Mucosa of rectum (tissue), 2 donors: Measurements from ENCODE around the gene MCMBP.

Experiments
- H3K27ac ChIP-seq, 2 donors: one replicate each; pipeline ENCODE4 v1.7.0; 2013; ENCODE audit warnings: inconsistent platforms in 2 of 2, low read depth in 2 of 2, low read length in 2 of 2
- H3K27me3 ChIP-seq, 2 donors: one replicate each; pipeline ENCODE4 v1.7.0; 2013; ENCODE audit warnings: low read length in 2 of 2; ENCODE audit not compliant: control insufficient read depth in 2 of 2, insufficient read depth in 2 of 2
- H3K36me3 ChIP-seq, 2 donors: one replicate each; pipeline ENCODE4 v1.7.0; 2013; ENCODE audit warnings: low read length in 2 of 2; ENCODE audit not compliant: control insufficient read depth in 2 of 2, insufficient read depth in 2 of 2
- H3K4me1 ChIP-seq, 2 donors: one replicate each; pipeline ENCODE4 v1.7.0; 2013; ENCODE audit warnings: low read length in 2 of 2, mild to moderate bottlenecking in 1 of 2; ENCODE audit not compliant: control insufficient read depth in 2 of 2, insufficient read depth in 2 of 2
- H3K4me3 ChIP-seq, 2 donors: one replicate each; pipeline ENCODE4 v1.7.0; 2013; ENCODE audit warnings: low read length in 2 of 2
- H3K9ac ChIP-seq, 2 donors: one replicate each; pipeline ENCODE4 v1.7.0; 2013; ENCODE audit warnings: low read length in 2 of 2, low read depth in 1 of 2, mild to moderate bottlenecking in 1 of 2
- H3K9me3 ChIP-seq, 2 donors: one replicate each; pipeline ENCODE4 v1.7.0; 2013; ENCODE audit warnings: low read length in 2 of 2; ENCODE audit not compliant: control insufficient read depth in 2 of 2
- donor health status: healthy.
- donor health status: Normal muscosa, but diverticular disease.

Gene MCMBP

DNA sequence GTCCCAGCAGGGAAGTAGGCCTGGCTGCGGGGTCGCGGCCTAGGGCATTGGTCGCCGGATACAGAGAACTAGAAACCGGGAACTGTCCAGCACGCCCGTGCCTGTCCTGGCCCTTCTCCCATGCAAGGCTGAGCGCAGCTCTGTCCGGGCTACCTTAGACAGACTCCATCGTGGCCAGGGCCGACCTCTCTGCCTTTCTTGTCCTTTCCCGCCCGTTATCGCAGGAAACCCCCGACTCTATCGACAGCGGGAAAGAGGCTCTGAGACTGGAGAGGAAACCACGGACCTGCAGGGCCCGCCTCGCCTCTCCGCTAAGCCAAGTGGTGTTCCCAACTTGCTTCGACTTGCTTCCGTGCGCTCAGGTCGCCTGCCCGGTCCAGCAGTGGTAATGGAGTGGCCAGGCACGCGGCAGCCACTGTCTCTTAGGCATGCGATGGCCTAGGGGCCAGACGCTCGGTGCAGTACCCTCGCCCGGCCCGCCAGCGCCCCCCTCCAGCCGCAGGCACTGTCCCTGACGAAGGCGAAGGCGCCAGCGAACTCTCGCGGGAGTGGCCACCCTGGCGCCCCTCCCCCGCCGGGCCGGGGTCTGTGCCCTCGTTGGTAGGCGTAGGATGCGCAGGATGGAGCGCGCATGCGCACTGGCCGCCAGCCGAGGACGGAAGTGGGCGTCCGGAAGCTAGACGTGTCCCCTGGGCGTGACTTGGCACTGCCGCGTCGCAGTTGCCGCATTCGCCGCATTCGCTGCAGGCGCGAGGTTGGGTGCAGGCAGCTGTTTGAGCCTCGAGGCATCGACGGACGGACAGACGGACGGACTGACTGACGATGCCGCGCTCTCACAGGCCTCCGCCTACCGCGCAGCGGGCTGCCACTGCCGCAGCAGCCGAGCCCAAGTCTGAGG, 54.4 kb downstream of the MCMBP start:
- Histone ChIP-seq H3K9me3 (no peaks in the 10 kb centered on the region), H3K36me3 (peaks cover 3 to 5% of the 10 kb centered on the region in 2 donors), H3K4me3 (no peak overlapping the region), H3K27me3 (no peaks in the 10 kb centered on the region), H3K27ac (no peak overlapping the region), H3K4me1 (no peaks in the 10 kb centered on the region), H3K9ac (no peak overlapping the region)

GRCh38 chr10:119815671-119816070, 57.0 kb downstream of the MCMBP start:
- Histone ChIP-seq H3K27me3 (no peaks in the 10 kb centered on the region), H3K27ac (no peak overlapping the region)

DNA sequence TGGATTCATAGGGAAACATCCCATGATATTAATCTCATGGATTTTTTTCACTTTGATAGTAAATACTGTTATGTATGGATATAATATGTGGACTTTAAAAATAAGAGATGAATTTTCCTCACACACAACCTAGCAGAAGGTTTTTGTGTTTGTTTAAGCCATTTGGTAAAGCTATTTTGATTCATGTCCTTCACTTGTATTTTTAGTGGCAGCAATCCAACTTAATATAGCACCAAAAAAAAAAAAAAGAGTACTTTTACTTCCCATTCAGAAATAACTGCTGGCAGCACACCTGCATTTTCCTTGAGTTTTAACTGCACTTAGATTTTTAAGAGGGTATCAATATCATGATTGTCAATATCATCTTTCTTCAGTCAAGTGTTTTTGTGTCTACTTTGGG, 60.0 kb downstream of the MCMBP start:
- Histone ChIP-seq H3K4me1 (no peaks in the 10 kb centered on the region), H3K4me3 (no peak overlapping the region), H3K9me3 (no peaks in the 10 kb centered on the region), H3K9ac (no peak overlapping the region), H3K27ac (no peak overlapping the region), H3K27me3 (no peaks in the 10 kb centered on the region), H3K36me3 (peaks cover 0 to 10% of the 10 kb centered on the region in 2 donors)

More at GRCh38 chr10:119815671-119816070, 57.0 kb downstream of the MCMBP start:
- H3K36me3 ChIP-seq = peaks cover 2 to 3% of the 10 kb centered on the region in 2 donors
- no peaks in the 10 kb centered on the region for H3K4me1 ChIP-seq
- no peaks in the 10 kb centered on the region for H3K9me3 ChIP-seq
- H3K4me3 ChIP-seq = no peak overlapping the region
- no peak overlapping the region for H3K9ac ChIP-seq

- no peaks in the 10 kb centered on the region for H3K9me3 ChIP-seq
- H3K36me3 ChIP-seq = peaks cover 0 to 10% of the 10 kb centered on the region in 2 donors
- H3K9ac ChIP-seq = no peak overlapping the region
- no peak overlapping the region for H3K4me3 ChIP-seq
- H3K27me3 ChIP-seq = no peaks in the 10 kb centered on the region
- H3K27ac ChIP-seq = no peak overlapping the region
- no peaks in the 10 kb centered on the region for H3K4me1 ChIP-seq
Measured at GRCh38 chr10:119811122-119811521, 61.5 kb downstream of the MCMBP start.

DNA sequence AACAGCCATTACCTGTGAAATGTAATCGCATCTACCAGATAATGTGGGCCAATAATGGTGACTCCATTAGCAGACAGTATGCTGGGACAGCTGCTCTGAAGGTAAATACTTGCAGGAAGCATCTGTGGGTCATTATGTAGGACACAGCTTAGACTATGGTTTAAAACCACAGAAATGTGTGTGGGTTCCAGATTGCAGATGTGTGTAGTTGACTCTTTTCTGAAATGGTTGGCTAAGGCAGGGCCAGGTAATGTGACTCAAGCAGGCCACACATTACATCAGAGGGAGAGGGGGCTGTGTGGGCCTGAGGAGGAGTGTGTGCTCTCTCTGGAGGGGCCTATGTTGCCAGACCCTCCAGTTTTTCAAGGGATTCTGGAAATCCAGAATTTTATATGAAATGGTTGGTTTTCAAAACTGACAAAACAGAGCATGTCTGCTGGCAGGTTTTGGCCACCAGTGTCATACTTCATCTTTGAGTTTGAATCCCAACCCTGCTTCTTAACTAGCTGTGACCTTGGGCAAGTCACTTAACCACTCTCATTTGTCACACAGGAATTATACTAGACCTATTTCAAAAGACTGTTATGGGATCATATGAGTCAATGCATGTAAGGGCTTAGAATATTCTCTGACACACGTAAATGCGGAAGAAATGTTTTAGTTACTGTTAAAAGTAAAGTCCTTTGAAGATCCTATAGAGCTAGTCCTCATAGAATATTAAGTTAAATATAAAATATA, 64.5 kb downstream of the MCMBP start:
- Histone ChIP-seq H3K27ac (no peak overlapping the region), H3K9ac (no peak overlapping the region), H3K36me3 (peaks cover 0 to 10% of the 10 kb centered on the region in 2 donors), H3K4me3 (no peak overlapping the region), H3K4me1 (no peaks in the 10 kb centered on the region), H3K9me3 (no peaks in the 10 kb centered on the region), H3K27me3 (no peaks in the 10 kb centered on the region)

DNA sequence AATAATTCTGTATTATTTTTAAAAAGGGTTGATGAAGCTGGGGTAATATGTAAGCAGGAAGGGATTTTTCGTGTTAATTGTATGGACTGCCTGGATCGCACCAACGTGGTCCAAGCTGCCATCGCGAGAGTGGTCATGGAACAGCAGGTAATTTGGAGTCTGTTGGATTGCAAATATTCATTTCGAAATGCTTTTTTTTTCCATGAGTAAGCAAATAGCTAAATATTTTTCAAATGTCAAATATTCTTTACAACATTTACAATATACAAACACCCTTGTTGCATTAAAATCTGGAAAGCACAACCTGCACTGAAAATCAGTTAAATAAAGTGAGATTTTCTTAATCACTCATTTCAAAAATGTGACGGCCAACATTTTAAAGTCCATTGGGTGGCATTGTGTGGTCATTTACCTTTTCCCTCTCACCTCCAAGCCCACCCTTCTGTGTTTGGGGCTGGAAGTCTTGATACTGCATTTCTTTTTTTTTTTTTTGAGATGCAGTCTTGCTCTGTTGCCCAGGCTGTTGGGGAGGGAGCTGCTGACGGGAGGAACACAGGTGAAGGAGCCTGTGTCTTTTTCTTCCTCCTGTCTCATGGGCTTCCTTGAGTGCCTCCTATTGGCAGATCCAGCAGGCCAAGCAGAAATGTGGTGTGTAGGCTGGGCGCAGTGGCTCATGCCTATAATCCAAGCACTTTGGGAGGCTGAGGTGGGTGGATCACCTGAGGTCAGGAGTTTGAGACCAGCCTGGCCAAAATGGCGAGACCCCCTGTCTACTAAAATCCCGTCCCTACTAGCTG, 66.1 kb downstream of the MCMBP start:
- Histone ChIP-seq H3K4me3 (no peak overlapping the region), H3K27ac (no peak overlapping the region), H3K4me1 (no peaks in the 10 kb centered on the region), H3K9ac (no peak overlapping the region), H3K9me3 (no peaks in the 10 kb centered on the region), H3K27me3 (no peaks in the 10 kb centered on the region), H3K36me3 (peaks cover 0 to 7% of the 10 kb centered on the region in 2 donors)

GRCh38 chr10:119805702-119806230, 66.9 kb downstream of the MCMBP start:
- Histone ChIP-seq H3K27me3 (no peaks in the 10 kb centered on the region), H3K4me1 (no peaks in the 10 kb centered on the region), H3K4me3 (no peak overlapping the region), H3K9ac (no peak overlapping the region), H3K9me3 (no peaks in the 10 kb centered on the region), H3K36me3 (peaks cover 0 to 7% of the 10 kb centered on the region in 2 donors), H3K27ac (no peak overlapping the region)

DNA sequence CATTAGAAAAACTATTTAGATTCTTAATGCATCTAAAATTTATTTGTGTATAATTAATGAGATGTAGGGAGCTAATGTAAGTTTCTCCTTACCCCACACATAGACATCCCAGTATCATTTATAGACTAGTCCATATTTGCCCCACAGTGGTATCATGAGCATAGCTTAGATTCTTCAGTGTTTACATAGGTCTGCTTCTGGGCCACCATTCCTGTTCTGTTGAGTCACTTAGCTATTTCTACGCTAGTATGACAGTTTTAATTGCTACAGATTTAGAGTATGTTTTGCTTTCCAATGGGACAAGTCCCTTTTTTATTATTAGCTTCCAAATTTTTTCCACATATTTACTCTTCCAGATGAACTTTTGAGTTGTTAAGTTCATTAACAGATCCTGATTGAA, 69.4 kb downstream of the MCMBP start:
- no peaks in the 10 kb centered on the region for H3K27me3 ChIP-seq
- H3K4me3 ChIP-seq = no peak overlapping the region
- no peaks in the 10 kb centered on the region for H3K4me1 ChIP-seq
- no peaks in the 10 kb centered on the region for H3K9me3 ChIP-seq
- H3K9ac ChIP-seq = no peak overlapping the region
- no peak overlapping the region for H3K27ac ChIP-seq
- peaks cover 0 to 5% of the 10 kb centered on the region in 2 donors for H3K36me3 ChIP-seq

GRCh38 chr10:119801998-119802538, 70.6 kb downstream of the MCMBP start:
- no peaks in the 10 kb centered on the region for H3K27me3 ChIP-seq
- H3K36me3 ChIP-seq = peaks cover under 1% of the 10 kb centered on the region in 2 donors
- H3K4me1 ChIP-seq = no peaks in the 10 kb centered on the region
- no peak overlapping the region for H3K4me3 ChIP-seq
- no peak overlapping the region for H3K9ac ChIP-seq
- no peaks in the 10 kb centered on the region for H3K9me3 ChIP-seq
- H3K27ac ChIP-seq = no peak overlapping the region
